Measurements from ENCODE around the gene SYT1. TPM values are rescaled to one million over a fixed set of nuclear protein-coding genes. Genes with fewer than 3 reads are reported as not detected.

SYT1 gene
- total and polyA plus RNA-seq, 10 donors: 0.56 to 7.3 (median 2.6) TPM

DNA sequence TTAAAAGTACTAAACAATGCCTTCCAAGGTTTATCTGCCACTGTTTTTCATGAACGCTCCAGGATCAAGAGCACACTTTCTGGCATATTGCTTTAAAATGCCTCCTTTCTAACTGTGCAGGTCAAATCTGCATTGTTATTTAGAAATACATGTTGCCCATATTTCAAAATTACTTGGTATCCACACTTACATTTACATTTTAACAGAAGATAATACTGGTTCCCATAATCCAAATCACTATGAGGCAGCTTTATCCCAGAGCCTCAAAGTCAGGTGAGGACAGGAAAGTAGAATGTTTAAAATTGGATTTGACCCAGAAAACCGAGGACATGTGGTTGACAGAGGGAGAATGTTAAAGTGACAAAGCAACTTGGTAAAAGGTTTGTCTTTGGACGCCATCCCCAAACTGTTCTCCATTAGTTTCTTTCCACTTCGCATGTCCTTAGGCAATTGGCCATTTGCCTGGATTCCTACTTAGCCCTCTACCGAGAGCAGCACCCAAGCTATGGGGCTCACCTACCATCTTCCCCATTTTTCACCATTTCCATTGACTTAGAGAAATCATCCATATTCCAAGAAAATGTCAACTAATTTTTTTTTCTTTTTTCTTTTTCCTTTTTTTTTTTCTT lies 473.2 kb downstream of the SYT1 start:
- Histone ChIP-seq H3K4me3 (no peak overlapping the region), H3K4me1 (no peaks in the 10 kb centered on the region), H3K27me3 (replicated peaks in 1 of 7) (no peaks in the 10 kb centered on the region), H3K36me3 (no peaks in the 10 kb centered on the region), H3K9me3 (peaks cover 0 to 8% (median 0%) of the 10 kb centered on the region in 8 donors), H3K27ac (no peak overlapping the region)
- intact Hi-C loops (cut with DNase I; ENCODE audit: low total_unique reads): no loop called here
- DNase-seq: no peak
- TF ChIP-seq, protein P1, sequence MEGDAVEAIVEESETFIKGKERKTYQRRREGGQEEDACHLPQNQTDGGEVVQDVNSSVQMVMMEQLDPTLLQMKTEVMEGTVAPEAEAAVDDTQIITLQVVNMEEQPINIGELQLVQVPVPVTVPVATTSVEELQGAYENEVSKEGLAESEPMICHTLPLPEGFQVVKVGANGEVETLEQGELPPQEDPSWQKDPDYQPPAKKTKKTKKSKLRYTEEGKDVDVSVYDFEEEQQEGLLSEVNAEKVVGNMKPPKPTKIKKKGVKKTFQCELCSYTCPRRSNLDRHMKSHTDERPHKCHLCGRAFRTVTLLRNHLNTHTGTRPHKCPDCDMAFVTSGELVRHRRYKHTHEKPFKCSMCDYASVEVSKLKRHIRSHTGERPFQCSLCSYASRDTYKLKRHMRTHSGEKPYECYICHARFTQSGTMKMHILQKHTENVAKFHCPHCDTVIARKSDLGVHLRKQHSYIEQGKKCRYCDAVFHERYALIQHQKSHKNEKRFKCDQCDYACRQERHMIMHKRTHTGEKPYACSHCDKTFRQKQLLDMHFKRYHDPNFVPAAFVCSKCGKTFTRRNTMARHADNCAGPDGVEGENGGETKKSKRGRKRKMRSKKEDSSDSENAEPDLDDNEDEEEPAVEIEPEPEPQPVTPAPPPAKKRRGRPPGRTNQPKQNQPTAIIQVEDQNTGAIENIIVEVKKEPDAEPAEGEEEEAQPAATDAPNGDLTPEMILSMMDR (IDR thresholded peaks at IDR 0.05 in 8 of 11, conservative IDR thresholded peaks at IDR 0.05 in 3 of 11): no peak
- TF ChIP-seq POLR2A (IDR thresholded peaks at IDR 0.05) (no peak), POLR2AphosphoS5 (IDR thresholded peaks at IDR 0.05) (no peak)
- 81 to 94% (median 83%) methylated on average over 5 of the region's 5 CpGs for WGBS, 5 donors

DNA sequence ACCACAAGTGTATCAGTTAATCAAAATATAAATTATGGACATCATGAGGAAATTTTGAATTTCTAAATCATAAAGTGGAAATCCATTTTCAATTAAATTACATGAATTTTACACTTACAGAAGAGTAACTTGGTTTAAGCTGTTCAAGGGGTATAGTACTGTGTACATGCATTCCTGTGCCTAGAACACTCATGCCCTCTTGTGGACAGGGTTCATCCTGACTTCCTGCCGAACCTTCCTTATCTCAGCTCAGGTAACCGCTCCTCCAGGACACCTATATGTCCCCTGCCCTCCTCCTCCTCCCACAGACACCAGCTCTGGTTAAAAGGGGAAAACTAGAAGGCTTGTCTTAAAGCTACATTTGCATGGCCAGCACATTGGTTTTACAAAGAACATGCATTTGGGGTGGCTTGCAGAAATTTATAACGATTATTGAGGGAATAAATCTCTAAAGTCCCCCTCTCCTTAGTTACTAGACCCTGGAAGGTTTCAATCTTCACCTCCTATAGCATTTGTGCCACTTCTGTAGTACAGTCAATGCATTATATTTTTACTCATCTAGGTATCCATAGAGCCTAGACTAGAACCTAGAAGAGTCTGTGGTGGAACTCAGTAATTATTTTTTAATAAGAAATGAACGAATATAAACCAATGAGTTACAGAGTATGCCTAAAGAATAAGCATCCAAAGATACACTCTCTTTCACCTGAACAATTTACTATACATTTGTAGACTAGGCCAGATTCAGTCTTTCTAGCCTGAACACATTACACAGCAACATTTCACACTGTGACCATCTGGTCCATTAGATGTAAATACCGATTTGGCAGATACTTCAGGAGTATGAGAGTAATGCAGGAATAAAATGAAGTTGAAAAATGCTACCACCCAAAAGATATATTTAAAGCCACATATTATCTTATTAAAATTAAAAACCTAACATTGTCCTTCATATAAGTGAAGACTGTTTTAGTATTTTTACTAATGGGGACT lies 480.6 kb downstream of the SYT1 start:
- no peak for TF ChIP-seq POLR2A (IDR thresholded peaks at IDR 0.05)
- TF ChIP-seq, protein P1 (IDR thresholded peaks at IDR 0.05 in 8 of 11, conservative IDR thresholded peaks at IDR 0.05 in 3 of 11): peak in 4 of 11 experiments; percentile 5 to 18 (median 16)
- no peak for DNase-seq
- no peaks in the 10 kb centered on the region for H3K36me3 ChIP-seq
- H3K27ac ChIP-seq: no peak overlapping the region
- H3K4me3 ChIP-seq: no peak overlapping the region
- H3K9me3 ChIP-seq: no peaks in the 10 kb centered on the region
- H3K27me3 ChIP-seq (replicated peaks in 1 of 7): no peaks in the 10 kb centered on the region
- 66 to 73% (median 69%) methylated on average over 5 of the region's 5 CpGs for WGBS, 5 donors
- no peaks in the 10 kb centered on the region for H3K4me1 ChIP-seq
- intact Hi-C loops (cut with DNase I; ENCODE audit: low total_unique reads): no loop called here

DNA sequence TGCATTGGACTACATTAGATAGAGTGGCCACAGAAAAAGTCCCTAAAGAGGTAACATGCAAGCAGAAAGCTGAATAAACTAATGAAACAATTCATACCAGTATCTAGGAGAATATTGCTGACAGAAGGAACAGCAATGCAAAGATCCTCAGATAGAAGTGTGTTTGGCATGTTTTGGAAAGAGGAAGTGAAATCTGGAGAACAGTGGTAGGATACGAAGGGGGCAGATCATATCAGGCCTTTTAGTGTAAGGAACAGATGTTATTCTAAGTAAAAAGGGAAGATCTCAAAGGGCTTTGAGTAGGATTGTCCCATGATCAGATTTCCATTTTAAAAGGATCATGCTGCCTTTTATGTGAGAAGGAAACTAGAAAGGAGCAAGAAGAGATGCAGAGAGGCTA lies 483.3 kb downstream of the SYT1 start:
- Histone ChIP-seq H3K9me3 (no peaks in the 10 kb centered on the region), H3K4me1 (no peaks in the 10 kb centered on the region), H3K27ac (no peak overlapping the region), H3K4me3 (no peak overlapping the region), H3K36me3 (no peaks in the 10 kb centered on the region), H3K27me3 (replicated peaks in 1 of 7) (no peaks in the 10 kb centered on the region)
- intact Hi-C loops (cut with DNase I; ENCODE audit: low total_unique reads): no loop called here
- 8 to 16% (median 10%) methylated on average over 1 of the region's 1 CpG for WGBS, 5 donors
- TF ChIP-seq POLR2A (IDR thresholded peaks at IDR 0.05) (no peak), POLR2AphosphoS5 (IDR thresholded peaks at IDR 0.05) (no peak)
- TF ChIP-seq, protein P1 (IDR thresholded peaks at IDR 0.05 in 8 of 11, conservative IDR thresholded peaks at IDR 0.05 in 3 of 11): no peak
- no peak for DNase-seq

DNA sequence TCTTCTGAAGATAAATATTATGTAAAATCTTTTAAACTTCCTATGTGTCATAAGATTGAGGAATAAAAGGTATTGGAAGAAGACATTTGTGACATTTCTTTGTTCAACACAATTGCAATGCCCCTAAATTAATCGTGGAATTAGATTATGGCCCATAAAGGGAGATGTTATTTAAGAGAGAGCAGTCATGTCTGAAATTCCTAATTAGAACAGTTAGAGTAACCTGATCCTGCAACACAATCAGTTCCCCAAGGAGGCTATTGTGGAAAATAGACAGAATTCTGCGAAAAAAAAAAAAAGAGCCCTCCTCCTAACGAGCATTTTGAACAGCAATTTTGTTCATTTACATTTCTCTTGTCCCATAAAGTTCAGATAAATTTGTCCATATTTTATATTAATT lies 486.7 kb downstream of the SYT1 start:
- intact Hi-C loops (cut with DNase I; ENCODE audit: low total_unique reads): no loop called here
- 81 to 88% (median 83%) methylated on average over 3 of the region's 3 CpGs for WGBS, 5 donors

More for the DNA sequence above, 486.7 kb downstream of the SYT1 start:
- no peaks in the 10 kb centered on the region for H3K9me3 ChIP-seq
- no peak overlapping the region for H3K27ac ChIP-seq
- no peaks in the 10 kb centered on the region for H3K4me1 ChIP-seq
- H3K36me3 ChIP-seq: no peaks in the 10 kb centered on the region
- H3K27me3 ChIP-seq (replicated peaks in 1 of 7): no peaks in the 10 kb centered on the region
- no peak for DNase-seq
- no peak overlapping the region for H3K4me3 ChIP-seq
- TF ChIP-seq POLR2AphosphoS5 (IDR thresholded peaks at IDR 0.05) (no peak), POLR2A (IDR thresholded peaks at IDR 0.05) (no peak)
- TF ChIP-seq, protein P1 (IDR thresholded peaks at IDR 0.05 in 8 of 11, conservative IDR thresholded peaks at IDR 0.05 in 3 of 11): no peak
